H7 (cell line): Measurements from ENCODE around the gene ZNF486. TPM values are rescaled to one million over a fixed set of nuclear protein-coding genes. Genes with fewer than 3 reads are reported as not detected.
"Not testable (repeated sequence)": the region's sequence is repeated elsewhere in the genome, so short reads cannot be mapped to it uniquely, and the experiment has no call there.

ENCODE experiments used
- DNase-seq: peaks from one replicate; pipeline ENCODE4 v3.0.0; 2012
- H3K27me3 ChIP-seq: 2 replicates; pipeline ENCODE4 v1.6.0; 2011; ENCODE audit warnings: mild to moderate bottlenecking, low read length; ENCODE audit not compliant: control insufficient read depth, insufficient read depth
- H3K36me3 ChIP-seq: replicated peaks from 2 replicates; pipeline ENCODE4 v1.5.1; 2011; ENCODE audit warnings: low read length; ENCODE audit not compliant: control insufficient read depth, insufficient read depth
- H3K4me3 ChIP-seq: 2 replicates; pipeline ENCODE4 v1.5.1; 2011; ENCODE audit warnings: low read depth, mild to moderate bottlenecking, control low read depth, low read length, moderate library complexity; ENCODE audit not compliant: insufficient read depth
- total RNA-seq: library from RNA; depleted of rRNA; stranded (reverse); fragments of >200 nt; shearing (Covaris generic); gene quantifications from 2 replicates; pipeline ENCODE4 v1.2.3, GENCODE V29; 2014; rRNA removed

ZNF486 gene
- total RNA-seq, 1 experiment from 2014 or later = 4.9 TPM

GRCh38 chr19:20248258-20248657 is 81.2 kb downstream of the ZNF486 start:
- H3K4me3 ChIP-seq, H3K36me3 ChIP-seq, DNase-seq, H3K27me3 ChIP-seq: not testable (repeated sequence)

Other genes starting within 250 kb of the ZNF486 start
- 2.4 and 4.4 TPM in 2 replicates for gene ZNF682, start 127.7 kb upstream of the ZNF486 start, total RNA-seq
- 3.5 and 7.3 TPM in 2 replicates for gene ZNF90, start 89.2 kb upstream of the ZNF486 start, total RNA-seq